Measurements from ENCODE around the gene AEBP2.
"Not testable (repeated sequence)": the region's sequence is repeated elsewhere in the genome, so short reads cannot be mapped to it uniquely, and the experiment has no call there.

Gene AEBP2

GRCh38 chr12:19411234-19412204, 27.8 kb upstream of the AEBP2 start:
- DNase-seq (ENCODE audit: low spot score) = no peak
- no peak overlapping the region for H3K4me3 ChIP-seq
- peak overlapping the region in 1 of 2 donors; percentile 3 for H3K27ac ChIP-seq
- TF ChIP-seq CTCF (IDR thresholded peaks at IDR 0.05) = no peak

GRCh38 chr12:19412844-19413243, 26.4 kb upstream of the AEBP2 start:
- no peak for TF ChIP-seq CTCF (IDR thresholded peaks at IDR 0.05)
- Histone ChIP-seq H3K4me3 (peak overlapping the region; percentile 44), H3K27ac (peak overlapping the region in 1 of 2 donors; percentile 62)
- no peak for DNase-seq (ENCODE audit: low spot score)

- not testable (repeated sequence) for DNase-seq (ENCODE audit: low spot score); H3K4me3 ChIP-seq; H3K27ac ChIP-seq
These were observed 25.7 kb upstream of the AEBP2 start for GRCh38 chr12:19413582-19413981.

- DNase-seq (ENCODE audit: low spot score) = no peak
- no peak for TF ChIP-seq CTCF (IDR thresholded peaks at IDR 0.05)
- Histone ChIP-seq H3K27ac (no peak overlapping the region), H3K4me3 (no peak overlapping the region)
These were observed 23.7 kb upstream of the AEBP2 start for GRCh38 chr12:19415563-19415962.

GRCh38 chr12:19419086-19419485, 20.2 kb upstream of the AEBP2 start:
- no peak for TF ChIP-seq CTCF (IDR thresholded peaks at IDR 0.05)
- Histone ChIP-seq H3K4me3 (no peak overlapping the region), H3K27ac (no peak overlapping the region)
- DNase-seq (ENCODE audit: low spot score) = no peak

- no peak for DNase-seq (ENCODE audit: low spot score)
- TF ChIP-seq CTCF (IDR thresholded peaks at IDR 0.05) = no peak
- no peak overlapping the region for H3K4me3 ChIP-seq
- H3K27ac ChIP-seq = no peak overlapping the region
These were observed 17.6 kb upstream of the AEBP2 start for GRCh38 chr12:19421503-19422282.

GRCh38 chr12:19423166-19423930, 15.9 kb upstream of the AEBP2 start:
- Histone ChIP-seq H3K27ac (no peak overlapping the region), H3K4me3 (no peak overlapping the region)
- no peak for TF ChIP-seq CTCF (IDR thresholded peaks at IDR 0.05)
- DNase-seq (ENCODE audit: low spot score) = no peak
